Lung (tissue), 12 donors: ENCODE results near the gene FTCDNL1. TPM values are rescaled to one million over a fixed set of nuclear protein-coding genes. Genes with fewer than 3 reads are reported as not detected.

Experiments
- ATAC-seq: fragments of 200-7000 bp; cut with Tn5 transposase; one replicate; pipeline ENCODE4 v1.9.1; 2020; ENCODE audit warnings: moderate number of reproducible peaks; ENCODE audit not compliant: insufficient read depth, low FRiP score
- DNase-seq, 3 donors: peaks; one replicate each; pipeline ENCODE4 v3.0.0-alpha.2; 2013 to 2017
- H3K27ac ChIP-seq, 2 donors: one replicate each; pipeline ENCODE4 v1.5.1; 2013; ENCODE audit warnings: mild to moderate bottlenecking in 2 of 2, moderate library complexity in 2 of 2, control low read depth in 1 of 2, inconsistent platforms in 1 of 2, low read depth in 1 of 2, low read length in 1 of 2
- H3K27me3 ChIP-seq, 3 donors: one replicate each; pipeline ENCODE4 v1.5.1; 2013; ENCODE audit warnings: low read length in 2 of 3; ENCODE audit not compliant: control insufficient read depth in 3 of 3, insufficient read depth in 3 of 3
- H3K36me3 ChIP-seq, 4 donors: one replicate each; pipeline ENCODE4 v1.5.1; 2013; ENCODE audit warnings: low read length in 4 of 4, mild to moderate bottlenecking in 1 of 4, moderate library complexity in 1 of 4; ENCODE audit not compliant: control insufficient read depth in 4 of 4, insufficient read depth in 4 of 4
- H3K4me1 ChIP-seq, 5 donors: one replicate each; pipeline ENCODE4 v1.5.1; 2013; ENCODE audit warnings: low read length in 5 of 5, mild to moderate bottlenecking in 2 of 5, moderate library complexity in 1 of 5; ENCODE audit not compliant: control insufficient read depth in 5 of 5, insufficient read depth in 5 of 5
- H3K4me3 ChIP-seq: one replicate; pipeline ENCODE4 v1.5.1; 2013; ENCODE audit warnings: mild to moderate bottlenecking, control low read depth, moderate library complexity
- H3K9ac ChIP-seq, 2 donors: one replicate each; pipeline ENCODE4 v1.5.1; 2013; ENCODE audit warnings: low read length in 2 of 2, control low read depth in 1 of 2; ENCODE audit not compliant: insufficient read depth in 1 of 2
- H3K9me3 ChIP-seq, 4 donors: one replicate each; pipeline ENCODE4 v1.5.1; 2013; ENCODE audit warnings: low read length in 3 of 4, mild to moderate bottlenecking in 1 of 4, moderate library complexity in 1 of 4; ENCODE audit not compliant: control insufficient read depth in 4 of 4, insufficient read depth in 3 of 4
- CTCF ChIP-seq: IDR thresholded peaks from 2 replicates; pipeline ENCODE4 v1.5.1; 2012; ENCODE audit warnings: mild to moderate bottlenecking; ENCODE audit errors: control extremely low read depth, extremely low read depth
- WGBS, 2 donors: extraction: QIAGEN DNeasy Blood & Tissue Kit; methylation state at CpG; one replicate each; pipeline ENCODE4 v1.1.7; 2013; 5-methylcytosine and 5-hydroxymethylcytosine counted together
- polyA plus RNA-seq, 2 donors: library from polyadenylated mRNA; stranded (reverse); fragments of 200-250 nt; gene quantifications; one replicate each; pipeline ENCODE4 v1.2.1, GENCODE V29; 2013
- total RNA-seq, 2 donors: library from RNA; depleted of rRNA in 1 of 2; stranded (reverse); fragments of >200 nt in 1 of 2; gene quantifications; one replicate each; pipeline ENCODE4 v1.2.1, GENCODE V29; 2014 to 2021
- donor health status: control.
- donor health status: control.
- donor health status: Bipolar disorder and iron deficiency.
- donor health status: healthy.
- donor health status: DM: yes; HTN: yes; CAD: no.

FTCDNL1 gene
- total and polyA plus RNA-seq, 4 donors = 1.3 to 2.8 (median 1.8) TPM

- H3K9me3 ChIP-seq = no peaks in the 10 kb centered on the region
- WGBS, 2 donors = 74 to 85% methylated on average over 3 of the region's 3 CpGs
- DNase-seq = peak in 2 of 3 donors; percentile 13 to 17
- H3K36me3 ChIP-seq = no peaks in the 10 kb centered on the region
- H3K27ac ChIP-seq = no peak overlapping the region
- no peak for ATAC-seq
- TF ChIP-seq CTCF = no peak
- H3K4me1 ChIP-seq = no peaks in the 10 kb centered on the region
- H3K4me3 ChIP-seq = no peak overlapping the region
- H3K27me3 ChIP-seq = peaks cover 0 to 5% (median 5%) of the 10 kb centered on the region in 3 donors
- H3K9ac ChIP-seq = no peak overlapping the region
Observed at GRCh38 chr2:199791326-199791725, 59.7 kb downstream of the FTCDNL1 start.

GRCh38 chr2:199784512-199784911 is 66.5 kb downstream of the FTCDNL1 start:
- WGBS, 2 donors = 80 to 92% methylated on average over 4 of the region's 4 CpGs
- Histone ChIP-seq H3K9ac (no peak overlapping the region), H3K4me3 (no peak overlapping the region), H3K27ac (no peak overlapping the region), H3K4me1 (no peaks in the 10 kb centered on the region), H3K27me3 (no peaks in the 10 kb centered on the region), H3K36me3 (no peaks in the 10 kb centered on the region), H3K9me3 (peaks cover 0 to 3% (median 1%) of the 10 kb centered on the region in 4 donors)
- no peak for DNase-seq
- TF ChIP-seq CTCF = no peak
- no peak for ATAC-seq

- Histone ChIP-seq H3K9ac (no peak overlapping the region), H3K27me3 (no peaks in the 10 kb centered on the region), H3K9me3 (peaks cover 0 to 3% (median 1%) of the 10 kb centered on the region in 4 donors), H3K27ac (no peak overlapping the region), H3K4me1 (no peaks in the 10 kb centered on the region), H3K4me3 (no peak overlapping the region), H3K36me3 (no peaks in the 10 kb centered on the region)
- DNase-seq (no peak), ATAC-seq (no peak)
- WGBS, 2 donors = 86 to 95% methylated on average over 3 of the region's 3 CpGs
- no peak for TF ChIP-seq CTCF
Observed at GRCh38 chr2:199779589-199779988, 71.4 kb downstream of the FTCDNL1 start.

- WGBS, 2 donors = 85 to 86% methylated on average over 3 of the region's 3 CpGs
- no peaks in the 10 kb centered on the region for H3K27me3 ChIP-seq
- TF ChIP-seq CTCF = no peak
- no peak overlapping the region for H3K4me3 ChIP-seq
- H3K27ac ChIP-seq = no peak overlapping the region
- H3K9me3 ChIP-seq = peaks cover 0 to 3% (median 1%) of the 10 kb centered on the region in 4 donors
- H3K4me1 ChIP-seq = no peaks in the 10 kb centered on the region
- H3K36me3 ChIP-seq = no peaks in the 10 kb centered on the region
- ATAC-seq = no peak
- no peak overlapping the region for H3K9ac ChIP-seq
- DNase-seq = no peak
Observed at GRCh38 chr2:199778655-199779054, 72.3 kb downstream of the FTCDNL1 start.
